ENCODE data around the gene P2RY8. TPM values are rescaled to one million over a fixed set of nuclear protein-coding genes. Genes with fewer than 3 reads are reported as not detected.

Gene P2RY8
- total RNA-seq, 1 experiment from 2014 or later: 0.37 TPM

- peak; percentile 26; the same call in 1 of the 2 replicates for TF ChIP-seq ERG (CRISPR knock-in tag; IDR thresholded peaks at IDR 0.05)
- 0 out of 2 replicates have a peak, but pooled peaks have one; percentile 37 for TF ChIP-seq MYBL2 (CRISPR knock-in tag; IDR thresholded peaks at IDR 0.05)
- TF ChIP-seq NFYB (CRISPR knock-in tag; conservative IDR thresholded peaks at IDR 0.05; ENCODE audit: low read depth): no peak
- TF ChIP-seq USF1 (CRISPR knock-in tag; IDR thresholded peaks at IDR 0.05): no peak
- TF ChIP-seq PREB (CRISPR knock-in tag; IDR thresholded peaks at IDR 0.05; ENCODE audit: borderline replicate concordance): no peak
- TF ChIP-seq, protein P1, sequence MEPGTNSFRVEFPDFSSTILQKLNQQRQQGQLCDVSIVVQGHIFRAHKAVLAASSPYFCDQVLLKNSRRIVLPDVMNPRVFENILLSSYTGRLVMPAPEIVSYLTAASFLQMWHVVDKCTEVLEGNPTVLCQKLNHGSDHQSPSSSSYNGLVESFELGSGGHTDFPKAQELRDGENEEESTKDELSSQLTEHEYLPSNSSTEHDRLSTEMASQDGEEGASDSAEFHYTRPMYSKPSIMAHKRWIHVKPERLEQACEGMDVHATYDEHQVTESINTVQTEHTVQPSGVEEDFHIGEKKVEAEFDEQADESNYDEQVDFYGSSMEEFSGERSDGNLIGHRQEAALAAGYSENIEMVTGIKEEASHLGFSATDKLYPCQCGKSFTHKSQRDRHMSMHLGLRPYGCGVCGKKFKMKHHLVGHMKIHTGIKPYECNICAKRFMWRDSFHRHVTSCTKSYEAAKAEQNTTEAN (CRISPR knock-in tag; IDR thresholded peaks at IDR 0.05): 0 out of 2 replicates have a peak, but pooled peaks have one; percentile 15
- peak; percentile 41; the same call in 1 of the 2 replicates for TF ChIP-seq SP1 (CRISPR knock-in tag; conservative IDR thresholded peaks at IDR 0.05)
- 0 out of 2 replicates have a peak, but pooled peaks have one; percentile 14 for TF ChIP-seq ZNF138 (CRISPR knock-in tag; conservative IDR thresholded peaks at IDR 0.05)
- TF ChIP-seq FOXP1 (CRISPR knock-in tag; IDR thresholded peaks at IDR 0.05; ENCODE audit: borderline replicate concordance): 0 out of 2 replicates have a peak, but pooled peaks have one; percentile 15
- peak; percentile 98 for TF ChIP-seq GTF2I (CRISPR knock-in tag; conservative IDR thresholded peaks at IDR 0.05)
- no peak for TF ChIP-seq NR3C1 (CRISPR knock-in tag; conservative IDR thresholded peaks at IDR 0.05; ENCODE audit: low read depth)
- no peak for TF ChIP-seq TP53 (CRISPR knock-in tag; IDR thresholded peaks at IDR 0.05)
- TF ChIP-seq ZNF671 (CRISPR knock-in tag; IDR thresholded peaks at IDR 0.05): peak; percentile 6; the same call in 1 of the 2 replicates
Observed at GRCh38 chrX:1417921-1418771, 118.8 kb downstream of the P2RY8 start (continued).

DNA sequence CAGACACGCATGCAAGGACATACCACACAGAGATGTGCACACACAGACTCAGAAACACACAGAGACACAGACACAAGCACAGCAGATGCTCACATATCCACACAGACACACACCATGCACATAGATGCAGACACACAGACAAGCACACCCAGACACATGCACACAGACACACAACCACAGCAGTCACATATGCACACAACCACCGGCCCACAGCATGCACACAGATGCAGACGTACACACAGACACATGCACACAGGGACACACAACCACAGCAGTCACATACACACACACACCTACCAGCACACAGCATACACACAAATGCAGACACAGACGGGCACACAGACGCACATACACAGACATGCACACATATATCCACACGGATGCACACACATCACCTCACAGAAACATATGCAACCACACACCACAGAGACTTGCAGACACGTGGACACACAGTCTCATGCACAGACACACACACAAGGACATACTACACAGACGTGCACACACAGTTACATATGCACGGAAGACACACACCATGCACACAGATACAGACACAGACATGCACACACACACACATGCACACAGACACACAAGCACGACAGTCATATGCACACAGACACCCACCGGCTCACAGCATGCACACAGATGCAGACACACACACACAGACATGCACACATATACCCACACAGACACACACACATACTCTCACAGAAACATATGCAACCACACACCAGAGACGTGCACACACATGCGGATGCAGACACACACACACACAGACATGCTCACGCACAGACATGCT lies 119.8 kb downstream of the P2RY8 start:
- Mint-ChIP-seq H3K36me3 (peaks cover 49% of the 10 kb centered on the region), H3K27me3 (ENCODE audit: low read depth) (no peaks in the 10 kb centered on the region), H3K4me1 (peaks cover 12% of the 10 kb centered on the region), H3K9me3 (peaks cover 8% of the 10 kb centered on the region), H3K27ac (no peak overlapping the region), H3K4me3 (no peak overlapping the region)
- no peak for ATAC-seq
- POLR2A ChIA-PET: no interaction called here
- DNase-seq (ENCODE audit: low spot score): no peak
- TF ChIP-seq TEAD1 (CRISPR knock-in tag; IDR thresholded peaks at IDR 0.05) (no peak), ARID4B (CRISPR knock-in tag; IDR thresholded peaks at IDR 0.05; ENCODE audit: borderline replicate concordance) (no peak; the same call in 1 of the 2 replicates), GTF2I (CRISPR knock-in tag; conservative IDR thresholded peaks at IDR 0.05) (no peak), NFYB (CRISPR knock-in tag; conservative IDR thresholded peaks at IDR 0.05; ENCODE audit: low read depth) (no peak), ZNF396 (CRISPR knock-in tag; IDR thresholded peaks at IDR 0.05; ENCODE audit: borderline replicate concordance) (no peak), CTCF (IDR thresholded peaks at IDR 0.05) (no peak), SP1 (CRISPR knock-in tag; conservative IDR thresholded peaks at IDR 0.05) (no peak), NR2C2 (CRISPR knock-in tag; IDR thresholded peaks at IDR 0.05) (no peak), TEAD4 (CRISPR knock-in tag; IDR thresholded peaks at IDR 0.05) (no peak), SMAD4 (CRISPR knock-in tag; IDR thresholded peaks at IDR 0.05) (no peak)
- CTCF ChIA-PET: no interaction called here
